A549 (cell line): ENCODE results near the gene SMURF1.

Experiments used
- FOSB ChIP-seq: fragments of 250-450 bp; sonication (Bioruptor Pico); IDR thresholded peaks from 2 replicates; pipeline ENCODE4 v1.5.0; 2020; ENCODE audit warnings: mild to moderate bottlenecking, moderate library complexity
- MAFK ChIP-seq: fragments of 450-650 bp; IDR thresholded peaks from 2 replicates; pipeline ENCODE4 v1.6.1; 2014; ENCODE audit not compliant: partially characterized antibody
- NFE2L2 ChIP-seq: fragments of 150-350 bp; conservative IDR thresholded peaks from 2 replicates; pipeline ENCODE4 v1.6.1; 2014; ENCODE audit warnings: low read length
- RCOR1 ChIP-seq: fragments of 150-350 bp; IDR thresholded peaks from 2 replicates; pipeline ENCODE4 v1.6.1; 2014; ENCODE audit warnings: antibody characterized with exemption, low read length, low read depth
- TF ChIP-seq, protein P1 (sequence below): fragments of >200 bp; sonication (Bioruptor Twin); formaldehyde crosslinking; IDR thresholded peaks from 3 replicates; pipeline ENCODE4 v1.5.1; 2016

DNA sequence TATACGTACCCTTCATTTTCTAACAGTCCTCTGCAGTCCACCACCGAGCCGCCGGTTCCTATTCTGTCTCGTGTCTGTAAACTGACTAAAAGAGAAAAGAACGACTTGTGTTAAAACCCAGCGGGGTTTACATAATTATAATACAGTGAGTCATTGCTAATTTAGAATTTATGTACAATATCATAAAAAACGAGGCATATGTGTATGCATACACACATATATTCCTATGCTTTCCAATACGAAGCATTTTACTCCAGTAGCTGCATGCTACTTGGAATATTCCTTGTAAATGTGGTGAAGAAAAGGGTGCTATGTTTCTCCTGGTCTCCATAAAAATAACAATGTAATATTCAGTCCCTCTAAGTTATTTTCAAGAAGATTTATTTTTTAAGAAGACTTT is 89.1 kb downstream of the SMURF1 start:
- TF ChIP-seq, protein P1, sequence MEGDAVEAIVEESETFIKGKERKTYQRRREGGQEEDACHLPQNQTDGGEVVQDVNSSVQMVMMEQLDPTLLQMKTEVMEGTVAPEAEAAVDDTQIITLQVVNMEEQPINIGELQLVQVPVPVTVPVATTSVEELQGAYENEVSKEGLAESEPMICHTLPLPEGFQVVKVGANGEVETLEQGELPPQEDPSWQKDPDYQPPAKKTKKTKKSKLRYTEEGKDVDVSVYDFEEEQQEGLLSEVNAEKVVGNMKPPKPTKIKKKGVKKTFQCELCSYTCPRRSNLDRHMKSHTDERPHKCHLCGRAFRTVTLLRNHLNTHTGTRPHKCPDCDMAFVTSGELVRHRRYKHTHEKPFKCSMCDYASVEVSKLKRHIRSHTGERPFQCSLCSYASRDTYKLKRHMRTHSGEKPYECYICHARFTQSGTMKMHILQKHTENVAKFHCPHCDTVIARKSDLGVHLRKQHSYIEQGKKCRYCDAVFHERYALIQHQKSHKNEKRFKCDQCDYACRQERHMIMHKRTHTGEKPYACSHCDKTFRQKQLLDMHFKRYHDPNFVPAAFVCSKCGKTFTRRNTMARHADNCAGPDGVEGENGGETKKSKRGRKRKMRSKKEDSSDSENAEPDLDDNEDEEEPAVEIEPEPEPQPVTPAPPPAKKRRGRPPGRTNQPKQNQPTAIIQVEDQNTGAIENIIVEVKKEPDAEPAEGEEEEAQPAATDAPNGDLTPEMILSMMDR: no peak
- TF ChIP-seq MAFK (no peak), FOSB (no peak), NFE2L2 (no peak), RCOR1 (no peak)
